Measurements from ENCODE around the gene L1TD1.

GRCh38 chr1:62212411-62212810, 17.8 kb downstream of the L1TD1 start:
- TF ChIP-seq CTCF (IDR thresholded peaks at IDR 0.05) (no peak), EP300 (IDR thresholded peaks at IDR 0.05; ENCODE audit: low read depth) (no peak), POLR2AphosphoS5 (IDR thresholded peaks at IDR 0.05) (no peak)

Measured in transverse colon (tissue), 4 donors.